Astrocyte (in vitro differentiated cells and primary cell): Measurements from ENCODE around the gene SPON2.

Experiments used
- CTCF ChIP-seq: IDR thresholded peaks from 2 replicates; pipeline ENCODE4 v1.5.1; 2011; ENCODE audit warnings: low read depth, mild to moderate bottlenecking, inconsistent platforms, low read length, moderate library complexity; ENCODE audit not compliant: insufficient read depth
- EZH2 ChIP-seq: IDR thresholded peaks from 2 replicates; pipeline ENCODE4 v1.6.1; 2012; ENCODE audit warnings: mild to moderate bottlenecking, low read length, inconsistent platforms; ENCODE audit not compliant: insufficient read depth

DNA sequence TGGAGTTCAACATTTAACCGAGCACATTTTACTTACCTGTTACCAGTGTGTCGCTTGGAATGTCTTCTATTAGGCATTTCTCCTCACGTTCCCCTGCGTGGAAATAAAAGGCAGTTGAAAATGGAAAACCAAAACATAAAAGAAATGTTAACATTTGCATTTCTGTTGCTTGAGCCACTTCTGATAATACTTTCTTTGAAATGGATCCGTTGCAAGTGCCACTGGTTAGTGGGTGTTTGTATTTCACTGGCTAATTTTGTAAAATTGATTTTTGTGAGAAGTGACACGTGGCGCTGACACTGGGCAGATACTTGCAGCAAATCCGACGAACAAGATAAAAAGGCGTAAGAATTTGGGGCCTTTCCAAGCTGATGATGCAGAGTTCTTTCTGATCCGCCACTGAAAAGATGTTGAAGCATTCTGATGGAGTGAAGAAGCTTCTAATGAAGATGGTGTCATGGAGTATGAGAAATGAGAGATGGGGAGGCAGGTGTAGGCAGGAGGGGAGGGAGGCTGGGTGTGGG is 18.8 kb downstream of the SPON2 start:
- TF ChIP-seq CTCF (no peak), EZH2 (no peak)
